K562 (cell line): ENCODE results near the gene IL1B. TPM values are rescaled to one million over a fixed set of nuclear protein-coding genes. Genes with fewer than 3 reads are reported as not detected.

ENCODE experiments used
- ATAC-seq: fragments of 200-7000 bp; cut with Tn5 transposase; 3 replicates; pipeline ENCODE4 v1.9.1; 2020; ENCODE audit warnings: moderate library complexity
- BruUV-seq: library from RNA; stranded (reverse); fragments of 400-500 nt; replicated peaks from 2 replicates; lab custom pipeline; 2021; lab: Mats Ljungman, UMichigan
- CTCF ChIA-PET: fragments of 300-600 bp; formaldehyde crosslinking; extraction: SDS; loops from one replicate; lab custom pipeline; 2021; ENCODE audit warnings: low intra/inter-chr PET ratio; lab: Yijun Ruan, JAX
- POLR2A ChIA-PET: fragments of 300-600, 350-650 bp; sonication (Branson Sonifier 250); formaldehyde crosslinking; extraction: SDS; loops from one replicate; lab custom pipeline; 2021; ENCODE audit warnings: antibody characterized with exemption, inconsistent platforms; lab: Yijun Ruan, JAX
- DNase-seq, 4 experiments: peaks; one replicate each; pipeline versions ENCODE4 v3.0.0 to v3.0.0-alpha.2; 2011 to 2018; ENCODE audit warnings: low spot score in 3 of 4, mixed read lengths in 3 of 4; ENCODE audit errors: extremely low read depth in 1 of 4
- FAIRE-seq: peaks from 2 replicates; lab custom pipeline; 2011; peaks lifted over from hg19 to GRCh38; lab: Jason Lieb, UNC
- H2AFZ ChIP-seq: 2 replicates; pipeline ENCODE4 v1.6.0; 2011; ENCODE audit warnings: low read depth, low read length, control low read depth, inconsistent platforms
- H3K27ac ChIP-seq: fragments of 200-600 bp; 3 replicates; pipeline ENCODE4 v1.8.0; 2011; ENCODE audit warnings: low read depth, mild to moderate bottlenecking, control low read depth, inconsistent platforms, low read length, moderate library complexity, mixed read lengths; ENCODE audit errors: extremely low read depth
- H3K27me3 ChIP-seq, 2 experiments: fragments of 300-600 bp in 1 of 2; 2 replicates in 1 of 2; 3 replicates in 1 of 2; pipeline versions ENCODE4 v1.6.0 to v1.8.0; 2011; ENCODE audit warnings: inconsistent platforms in 2 of 2, low read length in 2 of 2, mild to moderate bottlenecking in 1 of 2, mixed read lengths in 1 of 2, moderate library complexity in 1 of 2; ENCODE audit not compliant: control insufficient read depth in 2 of 2, insufficient read depth in 2 of 2
- H3K36me3 ChIP-seq: fragments of 300-600 bp; 3 replicates; pipeline ENCODE4 v1.8.0; 2011; ENCODE audit warnings: mild to moderate bottlenecking, low read length, inconsistent platforms; ENCODE audit not compliant: control insufficient read depth, insufficient read depth
- H3K4me1 ChIP-seq, 2 experiments: fragments of 200-600 bp in 1 of 2; replicated peaks in 1 of 2; 2 replicates in 1 of 2; 3 replicates in 1 of 2; pipeline versions ENCODE4 v1.5.1 to v1.8.0; 2011; ENCODE audit warnings: inconsistent platforms in 2 of 2, low read length in 2 of 2, mild to moderate bottlenecking in 1 of 2, mixed read lengths in 1 of 2, moderate library complexity in 1 of 2; ENCODE audit not compliant: control insufficient read depth in 2 of 2, insufficient read depth in 2 of 2
- H3K4me2 ChIP-seq: 2 replicates; pipeline ENCODE4 v1.6.1; 2011; ENCODE audit warnings: low read length, control low read depth, inconsistent platforms, mixed read lengths; ENCODE audit not compliant: insufficient read depth
- H3K4me3 ChIP-seq: fragments of 200-600 bp; sonication (generic), shearing (Covaris generic); 2 replicates; pipeline ENCODE4 v1.5.1; 2016; ENCODE audit warnings: control low read depth, inconsistent platforms
- H3K79me2 ChIP-seq: fragments of 200-600 bp; 3 replicates; pipeline ENCODE4 v1.8.0; 2011; ENCODE audit warnings: low read length, inconsistent platforms; ENCODE audit not compliant: control insufficient read depth, insufficient read depth
- H3K9ac ChIP-seq, 2 experiments: 2 replicates each; pipeline versions ENCODE4 v1.6.0 to v1.6.1; 2011; ENCODE audit warnings: low read depth in 2 of 2, low read length in 2 of 2, control low read depth in 1 of 2, inconsistent platforms in 1 of 2, mild to moderate bottlenecking in 1 of 2, mixed read lengths in 1 of 2; ENCODE audit not compliant: insufficient read depth in 1 of 2
- H3K9me1 ChIP-seq: one replicate; pipeline ENCODE4 v1.6.0; 2011; ENCODE audit warnings: inconsistent platforms, mild to moderate bottlenecking, low read length, moderate library complexity; ENCODE audit not compliant: control insufficient read depth, insufficient read depth
- H3K9me3 ChIP-seq: replicated peaks from 2 replicates; pipeline ENCODE4 v1.5.1; 2011; ENCODE audit warnings: low read depth, low read length, inconsistent platforms; ENCODE audit not compliant: control insufficient read depth, insufficient read depth
- H4K20me1 ChIP-seq: replicated peaks from 2 replicates; pipeline ENCODE4 v1.6.1; 2011; ENCODE audit warnings: low read length, inconsistent platforms, mixed read lengths; ENCODE audit not compliant: control insufficient read depth, insufficient read depth
- CEBPB ChIP-seq: fragments of 450-650 bp; IDR thresholded peaks from 2 replicates; pipeline ENCODE4 v1.6.1; 2016; ENCODE audit warnings: missing genetic modification characterization, missing compliant biosample characterization
- CEBPG ChIP-seq, 3 experiments: fragments of 200-800 bp in 1 of 3; sonication (Bioruptor generic) in 1 of 3; sonication (generic) in 1 of 3; formaldehyde crosslinking in 1 of 3; IDR thresholded peaks in 2 of 3; conservative IDR thresholded peaks in 1 of 3; 2 replicates each; pipeline versions ENCODE4 v1.6.1 to v1.8.0; 2016 to 2022; ENCODE audit warnings: missing compliant biosample characterization in 2 of 3, missing genetic modification characterization in 2 of 3, mild to moderate bottlenecking in 1 of 3, missing genetic modification reagents in 1 of 3
- SPI1 ChIP-seq: IDR thresholded peaks from 2 replicates; pipeline ENCODE4 v1.6.1; 2011; ENCODE audit warnings: low read depth, low read length, control low read depth, borderline replicate concordance
- ZFP1 ChIP-seq: fragments of 450-650 bp; formaldehyde crosslinking; IDR thresholded peaks from 2 replicates; pipeline ENCODE4 v1.4.0; 2020; ENCODE audit warnings: mild to moderate bottlenecking, mixed read lengths
- WGBS: fragments of 100-300 bp; shearing (Covaris generic); methylation state at CpG from one replicate; pipeline ENCODE4 v1.1.6; 2016; ENCODE audit warnings: low coverage, mixed read lengths; ENCODE audit not compliant: insufficient coverage; ENCODE audit errors: missing lambda C conversion rate; 5-methylcytosine and 5-hydroxymethylcytosine counted together
- in situ Hi-C: fragments of 300-500 bp; cut with MboI; formaldehyde crosslinking; loops from 4 replicates; pipeline ENCODE4 v1.15.0; 2018; ENCODE audit warnings: inconsistent platforms, mixed read lengths
- intact Hi-C: fragments of 100-400 bp; cut with micrococcal nuclease; formaldehyde crosslinking; loops from 2 replicates; pipeline ENCODE4 v1.14.2; 2022
- polyA plus RNA-seq, 8 experiments: library from polyadenylated mRNA; depleted of rRNA in 4 of 8; stranded (reverse) in 5 of 8; unstranded in 3 of 8; fragments of >200 nt; fragmentation: Nextera tagmentation in 2 of 8; fragmentation: Illumina TruSeq in 1 of 8; extraction: Ambion mirVana in 2 of 8; extraction: Trizol in 1 of 8; gene quantifications; 2 replicates each; pipeline versions ENCODE4 v1.2.1 to v1.2.3, GENCODE V29; 2011 to 2014; ENCODE audit warnings: inconsistent platforms in 1 of 8, missing spikeins in 1 of 8
- total RNA-seq, 7 experiments: library from RNA; depleted of rRNA in 6 of 7; stranded (reverse); fragments of >200 nt in 6 of 7; fragmentation: Illumina TruSeq in 2 of 7; extraction: Trizol in 2 of 7; gene quantifications; 2 replicates each; pipeline versions ENCODE4 v1.2.1 to v1.2.3, GENCODE V29; 2011 to 2021; ENCODE audit warnings: low replicate concordance in 1 of 7

Gene IL1B
- total and polyA plus RNA-seq, 9 of the 15 experiments (the other 6 are each of a cell fraction or from before 2014, with no cell fraction given), result 0.29 TPM; not detected in 8

- Histone ChIP-seq H4K20me1 (no peaks in the 10 kb centered on the region; the same call in 1 of the 2 replicates), H3K4me3 (no peak overlapping the region), H3K27me3 (peaks cover 34 to 54% of the 10 kb centered on the region in 2 experiments), H3K9me3 (no peaks in the 10 kb centered on the region), H2AFZ (no peak overlapping the region), H3K4me2 (no peak overlapping the region), H3K36me3 (no peaks in the 10 kb centered on the region), H3K4me1 (no peaks in the 10 kb centered on the region), H3K9ac (no peak overlapping the region), H3K27ac (no peak overlapping the region), H3K79me2 (no peaks in the 10 kb centered on the region), H3K9me1 (no peaks in the 10 kb centered on the region)
- CTCF ChIA-PET, result no interaction called here
- TF ChIP-seq CEBPG (CRISPR knock-in tag; IDR thresholded peaks at IDR 0.05) (no peak), CEBPG (tag; conservative IDR thresholded peaks at IDR 0.05 in 1 of 2, IDR thresholded peaks at IDR 0.05 in 1 of 2) (peak; percentile 65 to 82; a peak in 3 of 4 replicates), CEBPB (tag) (peak; percentile 87), SPI1 (peak; percentile 76), ZFP1 (CRISPR knock-in tag) (no peak)
- BruUV-seq, result no TSS peak
- in situ Hi-C loops (no loop called here), intact Hi-C loops (no loop called here)
- FAIRE-seq (no peak), ATAC-seq (no peak), DNase-seq (peak in 1 of 4 experiments; percentile 2)
- POLR2A ChIA-PET, result no interaction called here
- 6% methylated on average over 5 of the region's 5 CpGs for WGBS
Measured at GRCh38 chr2:112841295-112842044, 4.9 kb upstream of the IL1B start.
